Activated CD4-positive, CD25-positive, alpha-beta regulatory T cell treated with anti-CD3 and anti-CD28 coated beads, Interleukin-2, amount 50 U/mL, for 16 hours (primary cell): ENCODE results near the gene NIPAL1.

ENCODE experiments used
- DNase-seq: peaks from one replicate; pipeline ENCODE4 v3.0.0-alpha.2; 2020; ENCODE audit warnings: low read depth, low spot score

NIPAL1 gene

DNA sequence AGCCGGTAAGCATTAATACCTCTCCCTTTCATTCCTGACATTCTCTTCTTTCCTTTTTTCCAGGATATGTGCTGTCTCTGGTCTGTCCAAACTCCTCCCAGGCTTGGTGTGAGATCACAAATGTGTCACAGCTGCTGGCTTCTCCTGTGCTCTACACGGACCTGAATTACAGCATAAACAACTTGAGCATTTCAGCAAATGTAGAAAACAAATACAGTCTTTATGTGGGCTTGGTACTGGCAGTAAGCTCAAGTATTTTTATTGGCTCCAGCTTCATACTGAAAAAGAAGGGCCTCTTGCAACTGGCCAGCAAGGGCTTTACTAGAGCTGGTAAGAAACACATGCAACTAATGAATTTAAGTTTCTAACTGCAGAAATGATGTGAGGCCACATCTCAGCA is 8.4 kb downstream of the NIPAL1 start:
- no peak for DNase-seq

DNA sequence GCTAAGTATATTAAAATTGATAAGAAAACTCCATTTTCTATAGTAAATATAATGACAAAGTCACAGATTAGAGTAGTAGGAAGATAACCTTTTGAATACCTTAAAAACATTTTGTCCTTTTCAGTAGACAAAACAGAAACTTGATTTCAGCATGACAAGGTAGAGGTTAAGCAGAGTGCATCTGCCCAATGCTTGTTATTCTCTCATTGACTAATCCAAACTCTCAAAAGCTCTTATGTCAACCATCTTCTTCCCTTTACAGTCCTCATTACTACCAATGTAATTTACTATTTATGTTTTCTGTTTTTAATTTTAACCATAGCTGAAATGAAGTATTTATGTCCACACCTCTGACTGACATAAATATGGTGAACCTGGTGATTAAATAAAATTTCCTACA is 11.1 kb downstream of the NIPAL1 start:
- no peak for DNase-seq

DNA sequence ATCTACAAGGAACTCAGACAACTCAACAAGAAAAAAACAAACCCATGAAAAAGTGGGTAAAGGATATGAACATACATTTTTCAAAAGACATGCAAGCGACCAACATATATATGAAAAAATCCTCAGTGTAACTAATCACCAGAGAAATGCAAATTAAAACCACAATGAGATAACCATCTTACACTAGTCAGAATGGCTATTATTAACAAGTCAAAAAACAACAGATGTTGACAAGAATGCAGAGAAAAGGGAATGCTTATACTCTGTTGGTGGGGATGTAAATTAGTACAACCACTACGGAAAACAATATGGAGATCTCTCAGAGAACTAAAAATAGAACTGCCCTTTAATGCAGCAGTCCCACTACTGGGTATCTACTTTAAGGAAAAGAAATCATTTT is 12.1 kb downstream of the NIPAL1 start:
- DNase-seq: no peak

DNA sequence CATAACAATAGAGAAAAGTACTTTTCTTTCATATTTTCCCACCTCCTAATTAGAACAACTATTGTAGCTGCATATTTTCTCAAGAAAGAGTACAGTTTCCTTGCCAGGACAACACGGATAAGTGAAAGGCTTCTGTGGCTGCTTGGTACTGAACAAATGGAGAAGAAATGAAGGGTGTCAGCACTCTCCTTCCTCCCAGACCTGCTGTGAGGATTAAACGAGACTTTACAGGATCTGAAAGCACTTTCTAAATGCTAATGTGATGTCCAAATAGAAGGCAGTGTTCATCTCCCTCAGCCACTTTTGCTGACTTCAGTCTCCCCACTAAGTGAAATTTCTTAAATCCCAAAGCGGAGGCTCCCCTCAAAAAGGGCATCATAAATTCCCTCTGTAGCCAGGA is 13.9 kb downstream of the NIPAL1 start:
- no peak for DNase-seq

DNA sequence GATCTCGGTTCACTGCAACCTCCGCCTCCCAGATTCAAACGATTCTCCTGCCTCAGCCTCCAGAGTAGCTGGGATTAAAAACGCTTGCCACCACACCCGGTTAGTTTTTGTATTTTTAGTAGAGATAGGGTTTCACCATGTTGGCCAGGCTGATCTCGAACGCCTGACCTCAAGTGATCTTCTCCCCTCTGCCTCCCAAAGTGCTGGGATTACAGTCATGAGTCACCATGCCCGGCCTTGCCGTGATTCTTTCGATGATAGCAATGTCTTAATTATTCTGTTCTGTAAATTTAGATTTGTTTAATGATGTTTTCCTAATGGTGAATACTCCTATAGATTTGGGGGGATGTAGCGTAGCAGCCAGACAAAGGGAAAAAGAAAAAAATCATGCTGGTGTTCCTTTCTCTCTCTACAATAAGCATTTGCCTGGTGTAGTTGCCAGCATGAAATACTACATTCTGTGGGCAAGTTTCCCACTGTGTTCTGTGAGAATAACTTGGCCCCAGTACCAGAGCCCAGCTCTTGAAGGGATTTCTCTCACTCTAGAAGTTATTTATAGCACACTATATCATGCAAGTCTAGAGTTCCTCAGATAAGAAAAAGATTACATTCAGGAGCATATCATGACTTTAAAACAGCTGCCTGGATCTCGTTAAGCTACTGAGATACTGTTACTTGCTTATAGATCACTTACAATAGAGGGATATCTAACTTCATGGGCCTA is 15.4 kb downstream of the NIPAL1 start:
- DNase-seq: no peak

DNA sequence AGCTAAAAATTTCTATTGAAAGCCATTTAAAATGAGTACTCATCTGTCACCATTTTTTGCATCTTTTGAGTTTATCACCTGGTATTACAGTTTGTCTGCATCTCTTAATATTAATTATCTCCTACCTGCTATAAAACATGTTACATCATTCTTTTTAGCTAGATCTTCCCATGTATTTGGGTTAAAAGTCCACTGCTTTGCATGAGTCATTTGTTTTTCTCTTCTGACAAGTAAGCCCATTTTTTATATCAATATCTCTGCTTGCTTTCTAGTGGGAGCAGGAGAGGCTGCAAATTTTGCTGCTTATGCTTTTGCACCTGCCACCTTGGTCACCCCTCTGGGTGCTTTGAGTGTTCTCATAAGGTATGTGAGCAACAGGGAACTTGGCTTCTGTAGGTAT is 16.1 kb downstream of the NIPAL1 start:
- DNase-seq: no peak

DNA sequence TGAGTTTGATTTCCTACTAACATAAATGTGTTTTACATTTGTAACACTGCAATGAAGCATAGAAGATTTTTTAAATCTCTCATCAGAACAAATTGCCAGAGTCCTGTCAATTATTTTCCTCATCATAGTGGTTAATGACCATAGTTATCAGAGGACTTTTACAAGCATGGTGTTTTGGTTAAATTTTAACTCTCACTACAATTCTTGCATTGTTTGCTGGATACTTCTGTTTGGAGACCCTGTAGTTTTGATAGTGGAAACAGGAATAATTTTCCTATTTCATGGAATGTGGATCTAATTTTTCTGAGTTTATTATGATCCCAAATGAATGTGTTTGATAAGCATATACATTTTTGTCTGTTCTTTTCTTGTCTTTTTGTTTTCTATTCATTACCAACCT is 16.8 kb downstream of the NIPAL1 start:
- no peak for DNase-seq

DNA sequence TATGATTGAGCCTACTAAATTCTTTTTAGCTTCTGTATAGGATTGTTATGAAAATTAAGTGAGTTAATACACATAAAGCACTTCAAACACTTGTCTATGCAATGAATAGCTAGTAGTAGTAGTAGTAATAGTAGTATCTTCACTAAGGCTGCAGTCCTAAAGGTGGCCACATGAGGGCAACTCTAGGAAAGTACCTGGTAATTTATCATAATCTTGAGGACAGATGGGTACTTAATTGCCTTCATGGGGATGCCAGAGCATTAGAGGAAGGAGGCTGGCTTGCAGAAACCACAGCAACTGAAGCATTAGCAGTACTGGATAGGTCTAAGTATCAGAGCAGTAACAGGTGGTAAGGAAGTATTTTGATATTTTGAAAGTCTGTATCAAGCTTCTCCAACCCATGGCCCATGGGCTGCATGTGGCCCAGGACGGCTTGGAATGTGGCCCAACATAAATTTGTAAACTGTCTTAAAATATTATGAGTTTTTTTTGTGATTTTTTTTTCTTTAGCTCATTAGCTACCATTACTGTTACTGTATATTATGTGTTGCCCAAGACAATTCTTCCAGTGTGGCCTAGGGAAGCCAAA is 17.3 kb downstream of the NIPAL1 start:
- peak; percentile 33 for DNase-seq

DNA sequence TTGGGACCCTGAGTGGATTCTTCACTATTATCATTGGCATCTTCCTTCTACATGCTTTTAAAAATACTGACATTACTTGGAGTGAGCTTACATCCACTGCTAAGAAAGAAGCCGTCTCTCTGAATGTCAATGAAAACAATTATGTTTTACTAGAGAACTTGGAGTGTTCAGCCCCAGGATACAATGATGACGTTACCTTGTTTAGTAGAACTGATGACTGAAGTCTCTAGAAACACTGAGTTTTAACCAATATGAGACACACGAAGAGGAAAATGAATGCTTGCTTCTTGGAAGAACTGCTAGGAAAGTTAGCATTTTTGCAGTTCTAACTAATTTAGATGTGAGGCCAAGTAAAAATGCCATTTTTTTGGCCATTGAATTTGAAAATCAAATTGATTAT is 19.4 kb downstream of the NIPAL1 start:
- no peak for DNase-seq

DNA sequence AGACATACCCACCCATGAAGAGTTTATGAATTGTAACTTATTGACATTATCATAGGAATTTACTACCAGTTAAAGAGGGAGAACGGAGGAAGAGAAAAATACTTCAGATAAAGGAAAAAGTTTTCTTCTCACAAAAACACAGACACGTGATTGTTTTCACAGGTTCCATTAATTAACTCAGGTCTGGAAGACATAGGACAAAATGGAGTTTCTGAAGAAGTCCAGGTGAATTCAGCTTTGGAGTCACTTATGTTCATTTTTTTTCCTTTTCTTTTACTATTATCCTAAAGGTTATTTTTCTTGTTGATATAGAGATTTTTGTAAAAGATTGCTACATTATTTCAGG is 20.5 kb downstream of the NIPAL1 start:
- no peak for DNase-seq

DNA sequence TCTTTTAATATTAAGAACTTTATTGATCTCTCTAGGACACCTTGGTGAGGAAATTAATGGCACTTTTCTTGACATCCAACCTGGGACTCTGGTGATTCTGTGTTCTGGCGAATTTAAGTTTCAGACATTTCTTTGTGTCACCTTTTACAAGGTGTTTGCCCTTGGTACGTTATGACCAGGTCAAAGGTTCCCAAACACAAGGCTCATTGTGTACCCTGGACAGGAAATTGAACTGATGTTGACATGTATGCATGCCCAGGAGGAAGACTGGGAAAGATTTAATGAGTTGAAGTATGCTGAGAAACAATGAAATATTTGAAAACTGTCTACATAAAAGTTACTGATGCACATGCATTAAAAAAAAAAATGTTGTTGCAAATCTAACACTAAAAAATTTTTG is 22.1 kb downstream of the NIPAL1 start:
- DNase-seq: no peak

DNA sequence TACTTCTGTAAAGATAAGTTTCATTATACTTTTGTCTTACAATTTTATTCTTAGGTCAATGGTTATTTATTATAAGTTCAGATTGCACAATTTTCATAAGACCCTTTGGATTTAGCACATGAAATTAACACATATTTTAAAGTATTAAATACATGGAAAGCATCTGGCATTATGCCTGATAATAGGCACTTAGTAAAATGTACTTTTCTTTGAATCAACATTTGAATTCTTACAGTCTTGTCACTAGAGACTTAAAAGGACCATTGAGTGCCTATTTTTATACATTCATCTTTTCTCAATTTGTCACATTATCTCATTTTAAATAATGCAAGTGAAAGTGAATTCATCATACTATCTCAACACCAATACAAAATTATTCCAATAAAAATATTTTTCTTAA is 23.0 kb downstream of the NIPAL1 start:
- no peak for DNase-seq

DNA sequence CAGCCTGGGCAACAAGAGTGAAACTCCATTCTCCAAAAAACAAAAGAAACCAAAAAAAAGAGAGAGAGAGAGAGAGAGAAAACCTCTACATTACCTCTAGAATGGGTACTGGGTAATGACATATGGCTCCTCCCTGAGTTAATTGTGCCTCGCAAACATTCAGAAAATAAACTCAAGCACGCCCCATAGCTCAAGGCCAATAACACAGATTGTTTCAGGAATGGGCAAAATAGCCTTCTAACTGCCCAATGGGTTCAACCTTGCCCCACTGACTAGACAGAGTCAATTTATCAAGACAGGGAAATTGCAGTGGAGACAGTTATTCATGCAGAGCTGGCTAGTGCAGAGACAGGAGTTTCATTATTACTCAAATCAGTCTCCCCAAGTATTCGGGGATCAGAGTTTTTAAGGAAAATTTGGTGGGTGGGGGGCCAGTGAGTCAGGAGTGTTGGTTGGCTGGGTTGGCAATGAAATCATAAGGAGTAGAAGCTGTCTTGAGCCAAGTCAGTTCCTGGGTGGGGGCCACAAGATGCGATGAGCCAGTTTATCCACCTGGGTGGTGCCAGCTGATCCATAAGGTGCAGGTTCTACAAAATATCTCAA is 25.1 kb downstream of the NIPAL1 start:
- DNase-seq: no peak

DNA sequence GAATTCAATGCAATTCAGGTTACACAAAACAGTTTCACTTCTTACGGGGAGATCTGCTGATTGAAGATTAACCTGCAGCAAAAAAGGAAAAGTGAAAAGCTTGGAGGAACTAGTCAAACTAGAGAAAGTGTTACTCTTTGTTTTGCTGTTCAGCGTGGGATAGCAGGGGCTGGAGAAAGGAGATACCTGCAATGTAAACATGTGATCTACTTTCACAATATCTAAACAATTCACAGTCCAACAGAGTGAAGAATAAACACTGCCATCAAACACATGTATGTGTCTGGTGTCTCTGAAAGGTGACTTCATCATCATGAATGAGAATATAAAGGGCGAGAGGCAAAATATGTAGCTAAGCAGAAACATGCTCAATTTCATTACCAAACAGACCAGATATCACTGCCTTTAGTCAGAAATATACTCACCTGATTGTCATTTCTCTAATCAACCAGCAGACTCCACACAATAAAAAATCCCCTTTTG is 26.4 kb downstream of the NIPAL1 start:
- DNase-seq: no peak

DNA sequence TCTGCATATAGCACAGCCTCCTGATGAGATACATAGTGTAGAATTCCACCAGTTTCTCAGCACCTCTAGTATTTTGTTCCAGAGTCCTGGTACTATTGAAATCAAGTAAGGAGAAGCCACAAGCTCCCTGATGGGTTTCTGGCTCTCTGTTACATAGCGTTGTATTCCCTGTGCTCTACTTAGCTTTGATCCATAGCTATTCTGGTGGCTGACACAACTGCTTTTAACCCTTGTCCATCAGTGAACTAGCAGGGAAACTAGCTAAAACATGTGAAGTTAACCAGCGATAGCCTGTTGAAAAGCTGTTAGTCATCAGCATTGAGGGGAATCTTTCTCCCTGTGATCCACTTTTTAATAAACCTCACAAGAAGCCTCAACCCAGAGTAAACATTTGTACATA is 26.9 kb downstream of the NIPAL1 start:
- DNase-seq: no peak

DNA sequence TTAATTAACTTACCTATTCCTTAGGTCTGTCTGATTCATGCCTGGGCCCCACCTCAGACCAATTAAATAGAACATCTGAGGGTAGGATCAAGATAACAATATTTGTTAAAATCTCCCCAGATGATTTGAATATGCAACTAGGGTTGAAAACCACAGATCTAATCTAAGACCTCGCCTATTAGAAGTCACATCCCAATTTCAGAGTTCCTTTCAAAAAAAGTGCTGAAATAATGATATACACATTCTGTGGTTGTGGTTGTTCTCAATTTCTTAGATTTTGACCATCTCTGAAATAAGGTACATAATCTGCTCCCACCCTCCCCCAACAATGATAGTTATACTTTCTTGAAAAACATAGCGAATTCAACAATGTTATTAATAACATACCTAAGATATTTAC is 27.7 kb downstream of the NIPAL1 start:
- no peak for DNase-seq

DNA sequence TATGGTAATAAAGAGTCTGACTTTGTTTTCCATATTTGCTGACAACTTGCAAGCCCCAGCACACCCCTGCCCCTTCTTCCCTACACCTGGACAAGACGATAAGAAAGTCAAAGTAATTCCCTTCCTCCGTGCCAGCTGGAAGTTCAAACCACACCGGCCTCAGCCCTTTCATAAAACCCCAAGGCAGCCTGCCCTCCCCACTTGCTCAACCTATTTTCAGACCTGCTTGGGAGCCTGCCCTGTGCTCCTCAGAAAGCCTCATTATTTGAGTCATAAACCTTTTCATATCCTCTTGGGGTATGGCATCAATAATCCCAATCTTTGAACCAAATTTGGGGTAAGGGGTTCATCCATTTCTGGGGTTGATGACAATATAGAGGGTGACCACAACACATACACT is 29.5 kb downstream of the NIPAL1 start:
- no peak for DNase-seq

DNA sequence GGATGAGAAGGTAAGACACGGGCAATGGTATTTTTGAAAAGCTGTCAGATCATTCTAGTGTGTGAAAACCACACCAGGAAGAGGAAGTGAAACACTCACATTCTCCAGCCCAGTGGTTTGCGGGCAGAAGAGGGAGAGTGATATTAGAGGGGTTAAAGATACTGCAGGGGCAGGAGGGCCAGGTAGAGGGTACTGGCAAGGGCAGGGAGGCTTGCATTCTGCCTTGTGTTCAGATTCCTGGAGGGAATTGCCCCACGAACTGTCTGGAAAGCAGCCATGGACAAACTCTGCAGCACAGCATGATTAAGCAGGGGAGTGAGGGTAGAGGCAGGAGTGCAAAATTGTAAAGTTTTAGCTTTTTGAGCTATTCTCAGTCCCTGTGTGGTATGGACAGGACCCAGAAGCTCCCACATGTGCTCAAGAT is 30.9 kb downstream of the NIPAL1 start:
- peak; percentile 19 for DNase-seq

DNA sequence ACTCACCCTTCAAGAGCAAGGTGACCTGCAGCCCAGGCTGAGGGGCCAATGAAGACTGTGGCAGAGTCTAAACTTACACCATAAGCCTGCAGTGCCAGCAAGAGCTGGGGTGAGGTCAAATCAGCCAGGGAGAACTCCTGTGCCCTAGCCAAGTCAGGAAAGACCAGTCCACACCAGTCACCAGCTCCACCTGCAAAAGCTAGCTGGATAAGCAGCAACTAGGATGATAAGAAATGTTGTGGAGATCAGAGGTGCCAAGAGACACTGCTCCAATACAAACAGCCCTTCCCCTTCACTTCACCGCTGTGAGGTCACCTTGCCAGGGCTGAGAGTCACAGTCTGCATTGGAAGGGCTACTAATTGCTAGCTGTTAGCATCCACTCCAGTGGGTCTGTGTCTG is 31.3 kb downstream of the NIPAL1 start:
- no peak for DNase-seq

DNA sequence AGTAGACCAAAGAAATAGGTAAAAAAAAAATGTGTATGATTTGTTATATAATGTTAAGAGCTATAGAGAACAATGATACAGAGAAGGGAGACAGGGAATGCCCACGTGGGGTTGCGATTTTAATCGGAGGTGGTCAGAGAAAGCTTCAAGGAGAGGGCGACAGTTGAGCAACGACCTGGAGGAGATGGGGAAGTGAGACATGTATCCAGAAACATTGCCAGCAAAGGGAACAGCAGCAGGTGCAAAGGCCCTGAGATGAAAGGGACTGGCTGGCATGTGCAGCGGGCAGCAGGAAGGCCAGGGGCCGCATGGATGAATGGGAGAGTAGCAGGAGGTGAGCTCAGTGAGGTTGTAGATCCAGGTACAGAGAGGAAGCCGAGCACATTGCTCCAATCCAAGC is 32.9 kb downstream of the NIPAL1 start:
- no peak for DNase-seq

DNA sequence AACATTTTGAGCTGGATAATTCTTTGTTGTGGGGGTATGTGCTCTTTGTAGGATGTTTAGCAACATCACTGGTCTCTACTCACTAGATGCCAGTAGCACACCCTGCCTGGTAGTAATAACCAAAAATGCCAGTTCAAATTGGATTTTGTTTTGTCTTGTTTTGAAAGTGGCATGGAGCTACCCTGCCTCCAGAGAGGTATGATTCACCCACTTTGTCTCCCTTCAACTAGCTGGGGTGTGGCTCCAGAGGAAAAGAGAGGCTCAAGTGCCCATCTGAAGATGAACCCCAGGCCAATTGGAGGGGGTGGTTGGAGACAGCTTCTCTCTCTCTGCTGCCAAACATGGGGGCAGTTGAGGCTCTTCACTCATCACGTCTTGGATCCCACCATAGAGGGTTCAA is 34.5 kb downstream of the NIPAL1 start:
- DNase-seq: no peak

DNA sequence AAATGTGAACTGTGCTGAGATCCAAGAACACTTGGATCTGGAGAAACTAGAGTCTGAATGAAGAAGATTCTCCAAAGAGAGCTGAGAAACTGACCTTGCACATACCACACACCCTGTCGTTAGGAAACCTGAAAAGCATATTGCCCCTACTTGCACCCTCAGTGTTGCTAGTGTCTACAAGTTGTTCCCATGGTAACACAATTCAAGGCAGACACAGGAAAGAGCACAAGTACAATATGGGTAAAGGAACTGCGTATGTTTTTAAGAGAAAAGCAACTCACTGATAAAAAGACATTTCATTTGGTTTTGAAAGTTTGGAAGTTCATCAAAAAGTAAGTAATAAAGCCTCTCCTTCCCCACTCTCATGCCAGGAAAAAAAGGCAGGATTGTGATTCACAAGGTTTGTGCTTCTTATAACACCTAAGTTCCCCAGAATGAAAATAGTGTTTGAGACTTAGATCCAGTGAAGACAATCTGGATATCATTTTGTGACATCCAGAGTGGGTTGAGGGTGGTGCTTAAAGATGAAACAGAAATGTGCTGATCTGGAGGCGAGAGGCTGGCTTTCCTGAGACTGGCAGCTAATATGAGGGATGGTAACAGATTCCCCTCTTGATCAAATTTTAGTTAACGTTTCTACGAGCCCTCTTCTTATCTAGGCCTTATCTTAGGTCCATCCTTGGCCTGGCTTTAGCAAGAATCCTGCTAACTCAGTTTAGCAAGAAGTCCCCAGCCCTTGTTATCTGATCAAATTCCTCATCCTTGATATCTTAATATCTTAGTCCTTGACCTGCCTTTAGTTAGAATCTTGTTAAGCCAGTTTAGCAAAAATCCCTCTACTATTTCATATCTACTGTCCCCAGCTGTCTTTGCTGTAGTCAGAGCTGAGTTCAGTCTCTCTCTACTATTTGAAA is 42.3 kb downstream of the NIPAL1 start:
- DNase-seq: no peak
